ENCODE data around the gene ATXN1.

The ATXN1 gene

GRCh38 chr6:16514249-16514648, 247.0 kb downstream of the ATXN1 start:
- no peak for TF ChIP-seq BACH2 (CRISPR knock-in tag; IDR thresholded peaks at IDR 0.05; ENCODE audit: borderline replicate concordance)
- TF ChIP-seq ARNTL (CRISPR knock-in tag; IDR thresholded peaks at IDR 0.05; ENCODE audit: borderline replicate concordance, low read depth), result no peak
- no peak for TF ChIP-seq ZNF8 (CRISPR knock-in tag; IDR thresholded peaks at IDR 0.05)
- no peak for TF ChIP-seq ZNF70 (CRISPR knock-in tag; IDR thresholded peaks at IDR 0.05)
- TF ChIP-seq, protein P1, sequence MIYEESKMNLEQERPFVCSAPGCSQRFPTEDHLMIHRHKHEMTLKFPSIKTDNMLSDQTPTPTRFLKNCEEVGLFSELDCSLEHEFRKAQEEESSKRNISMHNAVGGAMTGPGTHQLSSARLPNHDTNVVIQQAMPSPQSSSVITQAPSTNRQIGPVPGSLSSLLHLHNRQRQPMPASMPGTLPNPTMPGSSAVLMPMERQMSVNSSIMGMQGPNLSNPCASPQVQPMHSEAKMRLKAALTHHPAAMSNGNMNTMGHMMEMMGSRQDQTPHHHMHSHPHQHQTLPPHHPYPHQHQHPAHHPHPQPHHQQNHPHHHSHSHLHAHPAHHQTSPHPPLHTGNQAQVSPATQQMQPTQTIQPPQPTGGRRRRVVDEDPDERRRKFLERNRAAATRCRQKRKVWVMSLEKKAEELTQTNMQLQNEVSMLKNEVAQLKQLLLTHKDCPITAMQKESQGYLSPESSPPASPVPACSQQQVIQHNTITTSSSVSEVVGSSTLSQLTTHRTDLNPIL (CRISPR knock-in tag; IDR thresholded peaks at IDR 0.05; ENCODE audit: low read depth), result no peak
- TF ChIP-seq TCF4 (CRISPR knock-in tag; IDR thresholded peaks at IDR 0.05; ENCODE audit: borderline replicate concordance), result no peak
- no peak for TF ChIP-seq ESRRG (CRISPR knock-in tag; IDR thresholded peaks at IDR 0.05)
- no peak for TF ChIP-seq ZNF565 (CRISPR knock-in tag; conservative IDR thresholded peaks at IDR 0.05; ENCODE audit: low read depth)
- no peak for TF ChIP-seq RARB (CRISPR knock-in tag; IDR thresholded peaks at IDR 0.05)
- TF ChIP-seq TOX (CRISPR knock-in tag; IDR thresholded peaks at IDR 0.05; ENCODE audit: borderline replicate concordance), result no peak
- TF ChIP-seq TSHZ2 (CRISPR knock-in tag; IDR thresholded peaks at IDR 0.05), result no peak
- no peak for TF ChIP-seq ISL1 (CRISPR knock-in tag; IDR thresholded peaks at IDR 0.05)
- TF ChIP-seq, protein P2, sequence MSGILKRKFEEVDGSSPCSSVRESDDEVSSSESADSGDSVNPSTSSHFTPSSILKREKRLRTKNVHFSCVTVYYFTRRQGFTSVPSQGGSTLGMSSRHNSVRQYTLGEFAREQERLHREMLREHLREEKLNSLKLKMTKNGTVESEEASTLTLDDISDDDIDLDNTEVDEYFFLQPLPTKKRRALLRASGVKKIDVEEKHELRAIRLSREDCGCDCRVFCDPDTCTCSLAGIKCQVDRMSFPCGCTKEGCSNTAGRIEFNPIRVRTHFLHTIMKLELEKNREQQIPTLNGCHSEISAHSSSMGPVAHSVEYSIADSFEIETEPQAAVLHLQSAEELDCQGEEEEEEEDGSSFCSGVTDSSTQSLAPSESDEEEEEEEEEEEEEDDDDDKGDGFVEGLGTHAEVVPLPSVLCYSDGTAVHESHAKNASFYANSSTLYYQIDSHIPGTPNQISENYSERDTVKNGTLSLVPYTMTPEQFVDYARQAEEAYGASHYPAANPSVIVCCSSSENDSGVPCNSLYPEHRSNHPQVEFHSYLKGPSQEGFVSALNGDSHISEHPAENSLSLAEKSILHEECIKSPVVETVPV (CRISPR knock-in tag; IDR thresholded peaks at IDR 0.05), result no peak
- no peak for TF ChIP-seq OSR1 (CRISPR knock-in tag; IDR thresholded peaks at IDR 0.05)
- peak; percentile 60 for ATAC-seq

- no peak for ATAC-seq
- TF ChIP-seq ISL1 (CRISPR knock-in tag; IDR thresholded peaks at IDR 0.05) (no peak), ZFP3 (CRISPR knock-in tag; IDR thresholded peaks at IDR 0.05) (no peak), SNAI2 (CRISPR knock-in tag; IDR thresholded peaks at IDR 0.05) (no peak), BACH2 (CRISPR knock-in tag; IDR thresholded peaks at IDR 0.05; ENCODE audit: borderline replicate concordance) (no peak), ZC3H10 (CRISPR knock-in tag; IDR thresholded peaks at IDR 0.05) (no peak), RARB (CRISPR knock-in tag; IDR thresholded peaks at IDR 0.05) (no peak), CSDC2 (CRISPR knock-in tag; IDR thresholded peaks at IDR 0.05) (no peak), TOX (CRISPR knock-in tag; IDR thresholded peaks at IDR 0.05; ENCODE audit: borderline replicate concordance) (no peak), ZFP30 (CRISPR knock-in tag; IDR thresholded peaks at IDR 0.05) (no peak)
Observed at GRCh38 chr6:16512544-16513290, 248.5 kb downstream of the ATXN1 start.

- TF ChIP-seq ISL1 (CRISPR knock-in tag; IDR thresholded peaks at IDR 0.05), result no peak
- no peak for TF ChIP-seq TCF4 (CRISPR knock-in tag; IDR thresholded peaks at IDR 0.05; ENCODE audit: borderline replicate concordance)
- TF ChIP-seq ARNTL (CRISPR knock-in tag; IDR thresholded peaks at IDR 0.05; ENCODE audit: borderline replicate concordance, low read depth), result no peak
- TF ChIP-seq, protein P1 (CRISPR knock-in tag; IDR thresholded peaks at IDR 0.05; ENCODE audit: low read depth), result no peak
- no peak for ATAC-seq
Observed at GRCh38 chr6:16511723-16512489, 249.4 kb downstream of the ATXN1 start.
